KG1 (cell line): ENCODE data around the gene SLC17A3.

Experiments used
- DNase-seq: peaks from one replicate; lab custom pipeline; 2025; lab: John Stamatoyannopoulos, UW

SLC17A3 gene

GRCh38 chr6:25835442-25836283 lies 38.4 kb downstream of the SLC17A3 start:
- DNase-seq: no peak

- no peak for DNase-seq
These were observed 39.1 kb downstream of the SLC17A3 start for GRCh38 chr6:25834950-25835349.

GRCh38 chr6:25833136-25833535 lies 40.9 kb downstream of the SLC17A3 start:
- no peak for DNase-seq

- no peak for DNase-seq
These were observed 41.4 kb downstream of the SLC17A3 start for GRCh38 chr6:25832670-25833069.

GRCh38 chr6:25832307-25832662 lies 41.8 kb downstream of the SLC17A3 start:
- no peak for DNase-seq

GRCh38 chr6:25831532-25832306 lies 42.3 kb downstream of the SLC17A3 start, which contains the start of gene SLC17A1:
TSS of gene SLC17A1 (minus strand) at chr6:25832052. CDS start at chr6:25830557, 1,495 bp downstream.
- no peak for DNase-seq

- no peak for DNase-seq
These were observed 43.6 kb downstream of the SLC17A3 start for GRCh38 chr6:25830458-25830857.

- no peak for DNase-seq
These were observed 44.7 kb downstream of the SLC17A3 start for GRCh38 chr6:25829375-25829774.

GRCh38 chr6:25821341-25821740 lies 52.7 kb downstream of the SLC17A3 start:
- no peak for DNase-seq

- no peak for DNase-seq
These were observed 57.8 kb downstream of the SLC17A3 start for GRCh38 chr6:25816252-25816651.

- DNase-seq: no peak
These were observed 58.8 kb downstream of the SLC17A3 start for GRCh38 chr6:25815194-25815593.

- DNase-seq: no peak
These were observed 69.2 kb downstream of the SLC17A3 start for GRCh38 chr6:25804804-25805203.

GRCh38 chr6:25801436-25801835 lies 72.6 kb downstream of the SLC17A3 start:
- DNase-seq: no peak
